Measurements from ENCODE around the gene PLA2G4E. TPM values are rescaled to one million over a fixed set of nuclear protein-coding genes. Genes with fewer than 3 reads are reported as not detected.

The PLA2G4E gene
- total RNA-seq, 1 experiment from 2014 or later = not detected

DNA sequence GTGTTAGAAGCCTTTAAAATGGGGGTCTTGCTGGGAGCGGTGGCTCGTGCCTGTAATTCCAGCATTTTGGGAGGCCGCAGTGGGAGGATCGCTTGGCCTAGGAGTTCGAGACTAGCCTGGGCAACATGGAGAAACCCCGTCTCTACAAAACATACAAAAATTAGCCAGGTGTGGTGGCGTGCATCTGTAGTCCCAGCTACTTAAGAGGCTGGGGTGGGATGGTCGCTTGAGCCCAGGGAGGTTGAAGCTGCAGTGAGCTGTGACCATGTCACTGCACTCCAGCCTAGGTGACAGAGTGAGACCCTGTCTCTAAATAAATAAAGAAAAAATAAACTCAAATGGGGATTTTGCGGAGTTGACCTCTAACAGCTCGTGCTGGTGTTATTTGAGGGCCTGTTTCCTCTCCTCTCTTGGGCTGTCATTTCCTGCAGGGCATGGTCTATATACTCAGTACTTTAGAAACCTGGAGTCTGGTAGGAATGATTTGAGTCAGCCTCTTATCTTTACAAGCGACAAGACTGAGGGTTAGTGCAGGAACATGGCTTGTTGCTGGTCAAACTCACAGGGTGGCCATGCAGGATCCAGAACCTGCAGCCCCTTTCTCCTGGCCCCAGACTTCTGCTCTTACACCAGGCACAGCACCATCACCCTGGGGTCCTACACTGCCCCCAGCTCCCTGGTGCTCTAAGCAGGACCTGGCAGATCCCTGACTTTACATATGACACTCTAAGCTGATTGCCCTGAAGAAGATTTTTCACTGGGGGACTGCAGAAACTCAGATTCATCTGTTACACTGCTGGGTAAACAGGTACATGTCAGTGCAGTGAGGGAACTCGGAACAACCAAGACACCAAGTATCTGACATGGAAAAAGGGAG, 63.6 kb downstream of the PLA2G4E start:
- ChIA-PET CTCF (no interaction called here), RAD21 (ENCODE audit: low non-redundant PET in 1 of 2, low total read pairs in 2 of 2, uncharacterized antibody in 2 of 2, unreplicated experiment in 2 of 2) (no interaction called here), POLR2A (interaction anchor here (0.5 to 2.0 kb wide), 2 partner anchors 16 to 1458 kb away, joined by 3 to 6 read pairs; partner anchors contain the start of gene EHD4)
- Histone ChIP-seq H3K9me3 (ENCODE audit: control insufficient read depth in 1 of 2, insufficient read depth in 1 of 2, low read depth in 1 of 2, low read length in 2 of 2) (no peaks in the 10 kb centered on the region), H4K20me1 (ENCODE audit: insufficient read depth) (peaks cover 3% of the 10 kb centered on the region; the same call in 1 of the 2 replicates), H3K4me3 (replicated peaks in 1 of 2; ENCODE audit: low read depth in 1 of 2, low read length in 2 of 2) (no peak overlapping the region), H2AFZ (ENCODE audit: low read depth, low read length, poor library complexity, severe bottlenecking) (no peak overlapping the region), H3K9me2 (ENCODE audit: insufficient read depth) (no peaks in the 10 kb centered on the region), H3K9ac (ENCODE audit: low read length) (no peak overlapping the region), H3K36me3 (ENCODE audit: control insufficient read depth in 1 of 2, insufficient read depth in 2 of 2, low read length in 2 of 2) (peaks cover 4 to 11% of the 10 kb centered on the region in 2 experiments; a peak in 3 of 4 replicates), H3K79me2 (ENCODE audit: insufficient read depth, low read length) (peaks cover 79% of the 10 kb centered on the region), H3K4me2 (ENCODE audit: low read length) (no peak overlapping the region), H3K4me1 (ENCODE audit: control insufficient read depth in 1 of 2, insufficient read depth in 2 of 2, low read length in 2 of 2) (no peaks in the 10 kb centered on the region), H3K27ac (ENCODE audit: low read depth, low read length) (no peak overlapping the region), H3K27me3 (ENCODE audit: insufficient read depth, low read length) (no peaks in the 10 kb centered on the region)
- intact Hi-C loops (cut with micrococcal nuclease) = no loop called here
- BruUV-seq (replicated peaks) = no TSS peak
- TF ChIP-seq RAD21 (IDR thresholded peaks at IDR 0.05; ENCODE audit: low read depth) (no peak), JUND (IDR thresholded peaks at IDR 0.05) (no peak), SRF (IDR thresholded peaks at IDR 0.05; ENCODE audit: low read depth) (no peak), ZFX (IDR thresholded peaks at IDR 0.05) (no peak), FOSL1 (IDR thresholded peaks at IDR 0.05; ENCODE audit: low read depth) (no peak), CEBPB (IDR thresholded peaks at IDR 0.05; ENCODE audit: low read depth) (no peak), ZNF274 (IDR thresholded peaks at IDR 0.05; ENCODE audit: low read depth, low read length) (no peak), EZH2phosphoT487 (IDR thresholded peaks at IDR 0.05; ENCODE audit: borderline replicate concordance) (no peak), POLR2A (IDR thresholded peaks at IDR 0.05; ENCODE audit: borderline replicate concordance, extremely low read depth, insufficient read depth, insufficient read length) (no peak), EGR1 (IDR thresholded peaks at IDR 0.05; ENCODE audit: low read depth) (no peak), EZH2 (IDR thresholded peaks at IDR 0.05) (no peak), CBX3 (IDR thresholded peaks at IDR 0.05; ENCODE audit: low read depth) (no peak), ELF1 (IDR thresholded peaks at IDR 0.05; ENCODE audit: borderline replicate concordance, low read depth) (no peak), TCF7L2 (IDR thresholded peaks at IDR 0.05; ENCODE audit: borderline replicate concordance, extremely low read depth, insufficient read depth, insufficient read length) (no peak), SP1 (IDR thresholded peaks at IDR 0.05; ENCODE audit: low read depth) (no peak), YY1 (IDR thresholded peaks at IDR 0.05; ENCODE audit: extremely low read depth, insufficient replicate concordance, low read depth, low read length) (no peak), POLR2AphosphoS5 (IDR thresholded peaks at IDR 0.05; ENCODE audit: low read depth, low read length) (no peak)
- TF ChIP-seq, protein P1, sequence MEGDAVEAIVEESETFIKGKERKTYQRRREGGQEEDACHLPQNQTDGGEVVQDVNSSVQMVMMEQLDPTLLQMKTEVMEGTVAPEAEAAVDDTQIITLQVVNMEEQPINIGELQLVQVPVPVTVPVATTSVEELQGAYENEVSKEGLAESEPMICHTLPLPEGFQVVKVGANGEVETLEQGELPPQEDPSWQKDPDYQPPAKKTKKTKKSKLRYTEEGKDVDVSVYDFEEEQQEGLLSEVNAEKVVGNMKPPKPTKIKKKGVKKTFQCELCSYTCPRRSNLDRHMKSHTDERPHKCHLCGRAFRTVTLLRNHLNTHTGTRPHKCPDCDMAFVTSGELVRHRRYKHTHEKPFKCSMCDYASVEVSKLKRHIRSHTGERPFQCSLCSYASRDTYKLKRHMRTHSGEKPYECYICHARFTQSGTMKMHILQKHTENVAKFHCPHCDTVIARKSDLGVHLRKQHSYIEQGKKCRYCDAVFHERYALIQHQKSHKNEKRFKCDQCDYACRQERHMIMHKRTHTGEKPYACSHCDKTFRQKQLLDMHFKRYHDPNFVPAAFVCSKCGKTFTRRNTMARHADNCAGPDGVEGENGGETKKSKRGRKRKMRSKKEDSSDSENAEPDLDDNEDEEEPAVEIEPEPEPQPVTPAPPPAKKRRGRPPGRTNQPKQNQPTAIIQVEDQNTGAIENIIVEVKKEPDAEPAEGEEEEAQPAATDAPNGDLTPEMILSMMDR (IDR thresholded peaks at IDR 0.05 in 2 of 3, conservative IDR thresholded peaks at IDR 0.05 in 1 of 3; ENCODE audit: borderline replicate concordance in 1 of 3, insufficient read depth in 1 of 3, low read depth in 2 of 3, low read length in 2 of 3) = no peak
- TF ChIP-seq, protein P2, sequence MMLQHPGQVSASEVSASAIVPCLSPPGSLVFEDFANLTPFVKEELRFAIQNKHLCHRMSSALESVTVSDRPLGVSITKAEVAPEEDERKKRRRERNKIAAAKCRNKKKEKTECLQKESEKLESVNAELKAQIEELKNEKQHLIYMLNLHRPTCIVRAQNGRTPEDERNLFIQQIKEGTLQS (IDR thresholded peaks at IDR 0.05) = no peak
- TF ChIP-seq, protein P3, sequence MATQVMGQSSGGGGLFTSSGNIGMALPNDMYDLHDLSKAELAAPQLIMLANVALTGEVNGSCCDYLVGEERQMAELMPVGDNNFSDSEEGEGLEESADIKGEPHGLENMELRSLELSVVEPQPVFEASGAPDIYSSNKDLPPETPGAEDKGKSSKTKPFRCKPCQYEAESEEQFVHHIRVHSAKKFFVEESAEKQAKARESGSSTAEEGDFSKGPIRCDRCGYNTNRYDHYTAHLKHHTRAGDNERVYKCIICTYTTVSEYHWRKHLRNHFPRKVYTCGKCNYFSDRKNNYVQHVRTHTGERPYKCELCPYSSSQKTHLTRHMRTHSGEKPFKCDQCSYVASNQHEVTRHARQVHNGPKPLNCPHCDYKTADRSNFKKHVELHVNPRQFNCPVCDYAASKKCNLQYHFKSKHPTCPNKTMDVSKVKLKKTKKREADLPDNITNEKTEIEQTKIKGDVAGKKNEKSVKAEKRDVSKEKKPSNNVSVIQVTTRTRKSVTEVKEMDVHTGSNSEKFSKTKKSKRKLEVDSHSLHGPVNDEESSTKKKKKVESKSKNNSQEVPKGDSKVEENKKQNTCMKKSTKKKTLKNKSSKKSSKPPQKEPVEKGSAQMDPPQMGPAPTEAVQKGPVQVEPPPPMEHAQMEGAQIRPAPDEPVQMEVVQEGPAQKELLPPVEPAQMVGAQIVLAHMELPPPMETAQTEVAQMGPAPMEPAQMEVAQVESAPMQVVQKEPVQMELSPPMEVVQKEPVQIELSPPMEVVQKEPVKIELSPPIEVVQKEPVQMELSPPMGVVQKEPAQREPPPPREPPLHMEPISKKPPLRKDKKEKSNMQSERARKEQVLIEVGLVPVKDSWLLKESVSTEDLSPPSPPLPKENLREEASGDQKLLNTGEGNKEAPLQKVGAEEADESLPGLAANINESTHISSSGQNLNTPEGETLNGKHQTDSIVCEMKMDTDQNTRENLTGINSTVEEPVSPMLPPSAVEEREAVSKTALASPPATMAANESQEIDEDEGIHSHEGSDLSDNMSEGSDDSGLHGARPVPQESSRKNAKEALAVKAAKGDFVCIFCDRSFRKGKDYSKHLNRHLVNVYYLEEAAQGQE (IDR thresholded peaks at IDR 0.05; ENCODE audit: low read depth) = no peak
- ATAC-seq (no peak), DNase-seq (ENCODE audit: low read depth, low spot score) (no peak)

Data from HCT116 (cell line).